Measurements from ENCODE around the gene CORIN. TPM values are rescaled to one million over a fixed set of nuclear protein-coding genes. Genes with fewer than 3 reads are reported as not detected.

The CORIN gene
- total and polyA plus RNA-seq, 10 of the 15 experiments (the other 5 are each of a cell fraction or from before 2014, with no cell fraction given): 0.02 to 0.45 (median 0.09) TPM; not detected in 3

GRCh38 chr4:47705326-47705981, 132.4 kb downstream of the CORIN start:
- no peaks in the 10 kb centered on the region for H3K36me3 ChIP-seq (ENCODE audit: control insufficient read depth in 2 of 2, insufficient read depth in 2 of 2, low read length in 1 of 2)
- no peak overlapping the region for H3K4me2 ChIP-seq (ENCODE audit: control insufficient read depth, insufficient read depth)
- H3K79me2 ChIP-seq (ENCODE audit: control insufficient read depth, insufficient read depth, low read length): no peaks in the 10 kb centered on the region
- H2AFZ ChIP-seq (ENCODE audit: control insufficient read depth, low read depth, low read length): no peak overlapping the region
- TF ChIP-seq CTCF (IDR thresholded peaks at IDR 0.05 in 2 of 3, conservative IDR thresholded peaks at IDR 0.05 in 1 of 3; ENCODE audit: control insufficient read depth in 2 of 3, extremely low read depth in 1 of 3, insufficient read depth in 1 of 3, low read depth in 3 of 3, low read length in 3 of 3) (peak; percentile 29 to 47 (median 46); a peak in 4 of 6 replicates), RAD21 (IDR thresholded peaks at IDR 0.05; ENCODE audit: insufficient read depth, low read depth, low read length) (peak; percentile 68), SREBF1 (IDR thresholded peaks at IDR 0.05; ENCODE audit: low read length) (no peak), E2F8 (IDR thresholded peaks at IDR 0.05; ENCODE audit: low read depth, partially characterized antibody) (no peak), BACH1 (IDR thresholded peaks at IDR 0.05; ENCODE audit: borderline replicate concordance) (no peak), RFX5 (IDR thresholded peaks at IDR 0.05; ENCODE audit: low read depth, low read length) (no peak), IRF3 (IDR thresholded peaks at IDR 0.05) (no peak), CEBPB (IDR thresholded peaks at IDR 0.05; ENCODE audit: borderline replicate concordance in 1 of 2, low read depth in 2 of 2, low read length in 2 of 2) (no peak), SMC3 (IDR thresholded peaks at IDR 0.05; ENCODE audit: borderline replicate concordance, low read length) (peak; percentile 51; the same call in 1 of the 2 replicates)
- BruUV-seq (replicated peaks): no TSS peak
- no peaks in the 10 kb centered on the region for H3K4me1 ChIP-seq (ENCODE audit: control insufficient read depth, insufficient read depth, low read length)
- DNase-seq (ENCODE audit: low read depth, low spot score) (no peak), ATAC-seq (peak; percentile 72), FAIRE-seq (no peak)
- H3K9ac ChIP-seq (ENCODE audit: control insufficient read depth, insufficient read depth, low read length): no peak overlapping the region
- POLR2A ChIA-PET: no interaction called here
- H3K27me3 ChIP-seq (replicated peaks in 1 of 2; ENCODE audit: control insufficient read depth in 2 of 2, insufficient read depth in 2 of 2, low read length in 1 of 2): peaks cover 0 to 3% of the 10 kb centered on the region in 2 experiments; a peak in 2 of 4 replicates
- RAD21 ChIA-PET (ENCODE audit: unreplicated experiment): interaction anchor here (0.7 to 4.1 kb wide), 6 partner anchors 18 to 228 kb away, joined by 3 to 33 read pairs (median 6); partner anchors contain the start of gene CORIN
- no peak overlapping the region for H3K4me3 ChIP-seq
- CTCF ChIA-PET: interaction anchor here (0.6 to 11.7 kb wide), 16 partner anchors 9 to 771 kb away, joined by 3 to 153 read pairs (median 4); partner anchors contain the start of gene CORIN
- intact Hi-C loops (cut with micrococcal nuclease; ENCODE audit: unreplicated experiment): loop anchor here (1.0 to 5.0 kb wide), 3 partner anchors 131 to 382 kb away; no protein-coding TSS in a partner anchor
- H4K20me1 ChIP-seq (ENCODE audit: control insufficient read depth, insufficient read depth): no peaks in the 10 kb centered on the region
- no peak overlapping the region for H3K27ac ChIP-seq (ENCODE audit: control insufficient read depth, insufficient read depth)
- SMC1A ChIA-PET (ENCODE audit: uncharacterized antibody, unreplicated experiment): interaction anchor here (0.6 to 4.0 kb wide), 13 partner anchors 9 to 228 kb away, joined by 3 to 30 read pairs (median 5); no protein-coding TSS in a partner anchor
- 23% methylated on average over 7 of the region's 7 CpGs for WGBS (ENCODE audit: insufficient coverage, insufficient replicate concordance, low lambda C conversion rate, missing lambda C conversion rate)
- no peaks in the 10 kb centered on the region for H3K9me3 ChIP-seq (replicated peaks; ENCODE audit: control insufficient read depth, insufficient read depth, low read length)
- in situ Hi-C loops (cut with MboI): loop anchor here (10.0 kb wide), 1 partner anchor 389 kb away; no protein-coding TSS in a partner anchor

Measured in GM12878 (cell line).